22Rv1 (cell line): ENCODE measurements around the gene KIF7.
"Not testable (repeated sequence)": the region's sequence is repeated elsewhere in the genome, so short reads cannot be mapped to it uniquely, and the experiment has no call there.

ENCODE experiments used
- CTCF ChIP-seq: fragments of 450-650 bp; IDR thresholded peaks from 2 replicates; pipeline ENCODE4 v1.5.1; 2017; ENCODE audit warnings: mild to moderate bottlenecking
- ZFX ChIP-seq: fragments of 450-650 bp; IDR thresholded peaks from 2 replicates; pipeline ENCODE4 v1.6.1; 2017; ENCODE audit warnings: antibody characterized with exemption, borderline replicate concordance

DNA sequence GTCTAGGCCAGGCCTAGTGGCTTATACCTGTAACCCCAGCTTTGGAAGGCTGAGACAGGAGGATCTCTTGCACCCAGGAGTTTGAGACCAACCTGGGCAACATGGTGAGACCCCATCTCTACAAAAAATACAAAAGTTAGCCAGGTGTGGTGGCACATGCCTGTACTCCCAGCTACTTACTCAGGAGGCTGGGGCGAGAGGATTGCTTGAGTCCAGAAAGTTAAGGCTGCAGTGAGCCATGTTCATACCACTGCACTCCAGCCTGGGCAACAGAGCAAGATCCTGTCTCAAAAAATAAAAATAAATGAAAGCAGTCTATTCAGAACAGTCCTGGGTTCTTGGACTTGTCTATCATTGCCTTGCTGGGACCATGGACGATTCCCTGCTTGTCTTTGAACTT lies 74.5 kb downstream of the KIF7 start:
- TF ChIP-seq CTCF, ZFX: not testable (repeated sequence)
